GM21737 (cell line): ENCODE data around the gene KRT71.
"Not testable (repeated sequence)": the region's sequence is repeated elsewhere in the genome, so short reads cannot be mapped to it uniquely, and the experiment has no call there.

ENCODE experiments used
- ATAC-seq: cut with Tn5 transposase; IDR thresholded peaks from one replicate; pipeline ENCODE4 v1.9.1; 2021; ENCODE audit warnings: mild to moderate bottlenecking, moderate library complexity; ENCODE audit not compliant: unreplicated experiment

Gene KRT71

GRCh38 chr12:52522346-52523011, 30.5 kb downstream of the KRT71 start:
- no peak for ATAC-seq

GRCh38 chr12:52521568-52522266, 31.2 kb downstream of the KRT71 start:
- no peak for ATAC-seq

- ATAC-seq: no peak
Measured at GRCh38 chr12:52521175-52521567, 31.8 kb downstream of the KRT71 start.

GRCh38 chr12:52519826-52520662, 32.9 kb downstream of the KRT71 start, which contains the start of gene KRT5:
Gene KRT5, minus strand, starts transcription at chr12:52520394. Its CDS starts 98 bp downstream, at chr12:52520296.
- ATAC-seq: no peak

GRCh38 chr12:52519387-52519703, 33.6 kb downstream of the KRT71 start:
- no peak for ATAC-seq

GRCh38 chr12:52518574-52519386, 34.2 kb downstream of the KRT71 start:
- no peak for ATAC-seq

- ATAC-seq: no peak
Measured at GRCh38 chr12:52517888-52518287, 35.1 kb downstream of the KRT71 start.

GRCh38 chr12:52517005-52517835, 35.7 kb downstream of the KRT71 start:
- no peak for ATAC-seq

- no peak for ATAC-seq
Measured at GRCh38 chr12:52515927-52516831, 36.8 kb downstream of the KRT71 start.

- no peak for ATAC-seq
Measured at GRCh38 chr12:52515319-52515646, 37.7 kb downstream of the KRT71 start.

- no peak for ATAC-seq
Measured at GRCh38 chr12:52514471-52515318, 38.2 kb downstream of the KRT71 start.

GRCh38 chr12:52513736-52514135, 39.2 kb downstream of the KRT71 start:
- no peak for ATAC-seq

- ATAC-seq: no peak
Measured at GRCh38 chr12:52508211-52508610, 44.7 kb downstream of the KRT71 start.

GRCh38 chr12:52506858-52507715, 45.9 kb downstream of the KRT71 start:
- no peak for ATAC-seq

GRCh38 chr12:52502877-52503276, 50.1 kb downstream of the KRT71 start:
- ATAC-seq: no peak

- ATAC-seq: no peak
Measured at GRCh38 chr12:52501490-52501889, 51.5 kb downstream of the KRT71 start.

GRCh38 chr12:52500574-52500973, 52.4 kb downstream of the KRT71 start:
- ATAC-seq: not testable (repeated sequence)
